Stimulated activated CD8-positive, alpha-beta memory T cell treated with anti-CD3 and anti-CD28 coated beads, Interleukin-15, amount 100 ng/mL, for 48 hours (primary cell): ENCODE data around the gene MYL9.
A peak's percentile ranks its signal among the peaks of the same experiment; 100 is the strongest.
"Not testable (repeated sequence)": the region's sequence is repeated elsewhere in the genome, so short reads cannot be mapped to it uniquely, and the experiment has no call there.

Experiments
- DNase-seq, 2 donors: peaks; one replicate each; pipeline ENCODE4 v3.0.0-alpha.2; 2020; ENCODE audit warnings: low read depth in 2 of 2

MYL9 gene

GRCh38 chr20:36549628-36549941 lies 8.3 kb downstream of the MYL9 start:
- DNase-seq = no peak

GRCh38 chr20:36549942-36550789 lies 8.8 kb downstream of the MYL9 start:
- DNase-seq = no peak

GRCh38 chr20:36550790-36551299 lies 9.5 kb downstream of the MYL9 start:
- DNase-seq = no peak

- no peak for DNase-seq
Measured at GRCh38 chr20:36555248-36555647, 13.9 kb downstream of the MYL9 start.

GRCh38 chr20:36562724-36563123 lies 21.4 kb downstream of the MYL9 start:
- DNase-seq = no peak

- no peak for DNase-seq
Measured at GRCh38 chr20:36563374-36563773, 22.1 kb downstream of the MYL9 start.

- not testable (repeated sequence) for DNase-seq
Measured at GRCh38 chr20:36564078-36564725, 22.9 kb downstream of the MYL9 start.

- not testable (repeated sequence) for DNase-seq
Measured at GRCh38 chr20:36564726-36565121, 23.4 kb downstream of the MYL9 start.

- DNase-seq = no peak
Measured at GRCh38 chr20:36565520-36565919, 24.2 kb downstream of the MYL9 start.

- DNase-seq = no peak
Measured at GRCh38 chr20:36569847-36570429, 28.6 kb downstream of the MYL9 start.

GRCh38 chr20:36571564-36572504 lies 30.5 kb downstream of the MYL9 start:
- no peak for DNase-seq

GRCh38 chr20:36572701-36573102 lies 31.4 kb downstream of the MYL9 start:
- DNase-seq = peak; percentile 37 to 74

GRCh38 chr20:36573103-36573797 lies 31.9 kb downstream of the MYL9 start, which contains the start of gene TGIF2:
TSS of gene TGIF2 (plus strand) at chr20:36573597. CDS start at chr20:36578775, 5,178 bp downstream.
- DNase-seq = peak; percentile 88 to 90

- DNase-seq = peak in 1 of 2 donors; percentile 5
Measured at GRCh38 chr20:36573798-36574365, 32.6 kb downstream of the MYL9 start.

- DNase-seq = peak in 1 of 2 donors; percentile 24
Measured at GRCh38 chr20:36574366-36575135, 33.2 kb downstream of the MYL9 start.

- DNase-seq = no peak
Measured at GRCh38 chr20:36576081-36576445, 34.7 kb downstream of the MYL9 start.

- no peak for DNase-seq
Measured at GRCh38 chr20:36578356-36579041, 37.2 kb downstream of the MYL9 start.

- DNase-seq = no peak
Measured at GRCh38 chr20:36579996-36580545, 38.8 kb downstream of the MYL9 start.

- no peak for DNase-seq
Measured at GRCh38 chr20:36582322-36582721, 41.0 kb downstream of the MYL9 start.
